GM12878 (cell line): Measurements from ENCODE around the gene HMGB1.

Source experiments
- ASH2L ChIP-seq: fragments of 300-600, 200-600 bp; sonication (generic); IDR thresholded peaks from 2 replicates; pipeline ENCODE4 v1.6.1; 2017; ENCODE audit warnings: low read depth, mild to moderate bottlenecking, borderline replicate concordance
- CTCF ChIP-seq, 3 experiments: IDR thresholded peaks in 2 of 3; conservative IDR thresholded peaks in 1 of 3; 2 replicates each; pipeline ENCODE4 v1.5.1; 2011; ENCODE audit warnings: low read depth in 3 of 3, low read length in 3 of 3, mild to moderate bottlenecking in 3 of 3, control low read depth in 2 of 3, moderate library complexity in 2 of 3, inconsistent platforms in 1 of 3, mixed read lengths in 1 of 3; ENCODE audit not compliant: control insufficient read depth in 2 of 3, insufficient read depth in 1 of 3; ENCODE audit errors: extremely low read depth in 1 of 3
- USF2 ChIP-seq: IDR thresholded peaks from 2 replicates; pipeline ENCODE4 v1.6.1; 2011; ENCODE audit warnings: low read depth, low read length, improper control_type of control experiment, borderline replicate concordance
- TF ChIP-seq, protein P1 (sequence below): fragments of 450-650 bp; IDR thresholded peaks from 2 replicates; pipeline ENCODE4 v1.6.1; 2016; ENCODE audit warnings: mild to moderate bottlenecking, moderate library complexity, borderline replicate concordance

- no peak for TF ChIP-seq USF2
- TF ChIP-seq CTCF (IDR thresholded peaks at IDR 0.05 in 2 of 3, conservative IDR thresholded peaks at IDR 0.05 in 1 of 3; ENCODE audit: control insufficient read depth in 2 of 3, extremely low read depth in 1 of 3, insufficient read depth in 1 of 3, low read depth in 3 of 3, low read length in 3 of 3): no peak
- no peak for TF ChIP-seq ASH2L
- TF ChIP-seq, protein P1, sequence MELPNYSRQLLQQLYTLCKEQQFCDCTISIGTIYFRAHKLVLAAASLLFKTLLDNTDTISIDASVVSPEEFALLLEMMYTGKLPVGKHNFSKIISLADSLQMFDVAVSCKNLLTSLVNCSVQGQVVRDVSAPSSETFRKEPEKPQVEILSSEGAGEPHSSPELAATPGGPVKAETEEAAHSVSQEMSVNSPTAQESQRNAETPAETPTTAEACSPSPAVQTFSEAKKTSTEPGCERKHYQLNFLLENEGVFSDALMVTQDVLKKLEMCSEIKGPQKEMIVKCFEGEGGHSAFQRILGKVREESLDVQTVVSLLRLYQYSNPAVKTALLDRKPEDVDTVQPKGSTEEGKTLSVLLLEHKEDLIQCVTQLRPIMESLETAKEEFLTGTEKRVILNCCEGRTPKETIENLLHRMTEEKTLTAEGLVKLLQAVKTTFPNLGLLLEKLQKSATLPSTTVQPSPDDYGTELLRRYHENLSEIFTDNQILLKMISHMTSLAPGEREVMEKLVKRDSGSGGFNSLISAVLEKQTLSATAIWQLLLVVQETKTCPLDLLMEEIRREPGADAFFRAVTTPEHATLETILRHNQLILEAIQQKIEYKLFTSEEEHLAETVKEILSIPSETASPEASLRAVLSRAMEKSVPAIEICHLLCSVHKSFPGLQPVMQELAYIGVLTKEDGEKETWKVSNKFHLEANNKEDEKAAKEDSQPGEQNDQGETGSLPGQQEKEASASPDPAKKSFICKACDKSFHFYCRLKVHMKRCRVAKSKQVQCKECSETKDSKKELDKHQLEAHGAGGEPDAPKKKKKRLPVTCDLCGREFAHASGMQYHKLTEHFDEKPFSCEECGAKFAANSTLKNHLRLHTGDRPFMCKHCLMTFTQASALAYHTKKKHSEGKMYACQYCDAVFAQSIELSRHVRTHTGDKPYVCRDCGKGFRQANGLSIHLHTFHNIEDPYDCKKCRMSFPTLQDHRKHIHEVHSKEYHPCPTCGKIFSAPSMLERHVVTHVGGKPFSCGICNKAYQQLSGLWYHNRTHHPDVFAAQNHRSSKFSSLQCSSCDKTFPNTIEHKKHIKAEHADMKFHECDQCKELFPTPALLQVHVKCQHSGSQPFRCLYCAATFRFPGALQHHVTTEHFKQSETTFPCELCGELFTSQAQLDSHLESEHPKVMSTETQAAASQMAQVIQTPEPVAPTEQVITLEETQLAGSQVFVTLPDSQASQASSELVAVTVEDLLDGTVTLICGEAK: no peak
Observed at GRCh38 chr13:30412346-30412745, 53.4 kb downstream of the HMGB1 start.
